Spinal cord (tissue), 10 donors: ENCODE measurements around the gene AFF1. TPM values are rescaled to one million over a fixed set of nuclear protein-coding genes. Genes with fewer than 3 reads are reported as not detected.

Source experiments
- DNase-seq, 6 donors: peaks; one replicate each; pipeline versions ENCODE4 v3.0.0 to v3.0.0-alpha.2; 2013 to 2015; ENCODE audit warnings: low spot score in 6 of 6, low read depth in 4 of 6
- H3K27ac ChIP-seq: one replicate; pipeline ENCODE4 v1.5.1; 2013; ENCODE audit warnings: low read depth, low read length, control low read depth
- H3K27me3 ChIP-seq: one replicate; pipeline ENCODE4 v1.6.1; 2013; ENCODE audit warnings: low read length; ENCODE audit not compliant: control insufficient read depth, insufficient read depth
- H3K36me3 ChIP-seq: one replicate; pipeline ENCODE4 v1.6.1; 2013; ENCODE audit warnings: low read length; ENCODE audit not compliant: control insufficient read depth, insufficient read depth
- H3K4me1 ChIP-seq: one replicate; pipeline ENCODE4 v1.6.1; 2013; ENCODE audit warnings: low read length; ENCODE audit not compliant: control insufficient read depth, insufficient read depth
- H3K4me3 ChIP-seq: one replicate; pipeline ENCODE4 v1.5.1; 2013; ENCODE audit warnings: low read depth, low read length, control low read depth
- H3K9me3 ChIP-seq: one replicate; pipeline ENCODE4 v1.6.1; 2013; ENCODE audit warnings: low read length; ENCODE audit not compliant: control insufficient read depth, insufficient read depth
- WGBS: methylation state at CpG from one replicate; pipeline ENCODE4 v1.1.5; 2013; ENCODE audit warnings: missing lambda C conversion rate; ENCODE audit not compliant: insufficient coverage; 5-methylcytosine and 5-hydroxymethylcytosine counted together
- polyA plus RNA-seq, 2 donors: library from polyadenylated mRNA; unstranded; fragments of 120-200 nt; gene quantifications; one replicate each; pipeline ENCODE4 v1.2.1, GENCODE V29; 2013; ENCODE audit not compliant: insufficient read length in 2 of 2
- total RNA-seq, 2 donors: library from RNA; depleted of rRNA in 1 of 2; stranded (reverse); fragments of 120-200 nt in 1 of 2; fragments of >200 nt in 1 of 2; gene quantifications; one replicate each; pipeline versions ENCODE4 v1.2.3 to v1.2.4, GENCODE V29; 2013 to 2014
- donor health status: healthy.

Gene AFF1
- total and polyA plus RNA-seq, 4 donors: 14.2 to 24.6 (median 18.4) TPM

DNA sequence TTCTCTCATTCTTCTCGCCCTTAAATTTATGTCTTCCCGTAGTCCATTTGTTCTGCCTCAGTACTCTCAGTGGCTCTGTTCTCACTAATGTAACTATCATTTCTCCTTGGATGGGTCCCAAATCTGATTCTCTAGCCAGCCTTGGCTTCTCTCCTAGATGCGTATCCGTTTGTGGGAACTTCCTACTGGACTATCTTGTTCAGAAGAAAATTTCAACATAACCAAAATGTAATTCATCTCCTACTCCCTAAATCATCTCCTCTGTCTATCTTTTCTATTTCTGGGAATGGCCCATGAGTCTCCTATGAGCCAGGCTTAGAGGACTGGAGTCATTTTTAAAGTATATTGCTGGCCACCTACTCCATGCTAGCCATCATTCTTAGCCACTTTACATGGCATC, 38.2 kb upstream of the AFF1 start:
- Histone ChIP-seq H3K36me3 (no peaks in the 10 kb centered on the region), H3K27me3 (no peaks in the 10 kb centered on the region), H3K4me1 (peaks cover 11% of the 10 kb centered on the region), H3K27ac (no peak overlapping the region), H3K4me3 (no peak overlapping the region), H3K9me3 (no peaks in the 10 kb centered on the region)
- WGBS: 78% methylated on average over 4 of the region's 4 CpGs
- DNase-seq: no peak

DNA sequence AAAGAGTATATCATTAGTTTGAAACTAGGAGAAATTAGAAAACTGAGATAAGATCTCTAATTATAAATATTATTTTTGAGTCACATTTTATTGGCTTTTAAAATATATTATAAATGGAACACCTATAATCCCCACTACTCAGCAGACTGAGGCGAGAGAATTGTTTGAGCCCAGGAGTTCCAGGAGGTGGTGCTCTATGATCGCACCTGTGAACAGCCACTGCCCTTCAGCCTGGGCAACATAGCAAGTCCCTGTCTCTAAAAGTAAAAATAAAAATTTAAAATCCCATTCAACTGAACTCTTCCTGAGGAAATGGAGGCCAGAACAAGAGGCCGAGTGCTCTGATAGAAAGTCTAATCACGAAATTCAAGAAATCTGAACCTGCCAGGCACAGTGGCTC, 36.2 kb upstream of the AFF1 start:
- Histone ChIP-seq H3K36me3 (no peaks in the 10 kb centered on the region), H3K4me1 (no peaks in the 10 kb centered on the region), H3K27ac (no peak overlapping the region), H3K4me3 (no peak overlapping the region), H3K9me3 (no peaks in the 10 kb centered on the region), H3K27me3 (no peaks in the 10 kb centered on the region)
- WGBS: 97% methylated on average over 2 of the region's 4 CpGs
- DNase-seq: peak in 1 of 6 donors; percentile 76

DNA sequence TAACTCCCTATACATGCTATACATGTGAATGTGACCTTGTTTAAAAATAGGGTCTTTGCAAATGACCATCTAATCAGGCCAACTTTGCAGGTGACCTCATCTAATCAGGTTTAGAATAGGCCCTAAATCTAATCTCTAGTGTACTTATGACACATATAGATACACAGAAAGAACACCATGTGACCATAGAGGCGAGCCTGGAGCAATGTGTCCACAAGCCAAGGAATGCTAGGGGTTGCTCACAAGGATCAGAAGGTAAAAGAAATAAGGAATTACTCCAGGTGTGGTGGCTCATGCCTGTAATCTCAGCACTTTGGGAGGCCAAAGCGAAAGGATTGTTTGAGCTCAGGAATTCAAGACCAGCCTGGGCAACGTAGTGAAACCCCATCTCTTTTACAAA, 32.9 kb upstream of the AFF1 start:
- peaks cover 7% of the 10 kb centered on the region for H3K4me1 ChIP-seq
- H3K4me3 ChIP-seq: no peak overlapping the region
- no peak for DNase-seq
- WGBS: 92% methylated on average over 2 of the region's 3 CpGs
- H3K27me3 ChIP-seq: peaks cover 2% of the 10 kb centered on the region
- no peaks in the 10 kb centered on the region for H3K36me3 ChIP-seq
- no peak overlapping the region for H3K27ac ChIP-seq
- H3K9me3 ChIP-seq: no peaks in the 10 kb centered on the region

- peak in 1 of 6 donors; percentile 28 for DNase-seq
- Histone ChIP-seq H3K4me3 (no peak overlapping the region), H3K27me3 (peaks cover 2% of the 10 kb centered on the region), H3K9me3 (no peaks in the 10 kb centered on the region), H3K36me3 (no peaks in the 10 kb centered on the region), H3K27ac (peak overlapping the region; percentile 33), H3K4me1 (peaks cover 7% of the 10 kb centered on the region)
- no CpG with 5 or more reads among the region's 2 CpGs for WGBS
These were observed 26.6 kb upstream of the AFF1 start for GRCh38 chr4:86908251-86908657.

DNA sequence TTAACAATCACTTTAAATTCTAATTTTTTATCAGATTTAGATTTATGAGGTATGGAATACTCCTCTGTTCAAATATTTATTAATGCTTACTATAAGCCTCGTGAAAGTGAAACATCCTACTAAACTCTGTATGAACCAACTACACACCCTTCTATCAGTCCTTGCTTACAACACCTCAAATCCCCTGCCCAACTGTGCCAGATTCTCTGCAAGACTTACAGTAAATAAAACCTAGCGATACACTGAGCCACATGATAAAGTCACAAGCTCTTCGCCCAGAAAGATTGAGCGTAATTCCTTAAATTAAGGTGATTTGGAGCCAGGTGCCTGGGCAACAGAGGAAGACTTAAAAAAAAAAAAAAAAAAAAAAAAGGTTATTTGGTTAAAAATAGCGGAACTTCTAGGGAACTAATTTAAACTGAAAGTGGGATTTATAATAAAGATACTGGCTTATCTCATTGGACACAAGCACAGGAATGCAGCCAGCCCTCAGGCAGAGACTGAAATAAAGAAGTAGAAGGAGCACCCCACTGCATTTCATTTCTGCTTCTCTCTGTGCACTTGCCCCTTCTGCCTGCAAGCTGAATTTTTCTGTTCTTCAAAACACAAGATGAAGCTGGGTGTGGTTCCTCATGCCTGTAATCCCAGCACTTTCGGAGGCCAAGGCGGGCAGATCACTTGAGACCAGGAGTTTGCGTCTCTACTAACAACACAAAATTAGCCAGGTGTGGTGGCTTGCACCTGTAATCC, 25.1 kb upstream of the AFF1 start:
- no peak for DNase-seq
- 97% methylated on average over 4 of the region's 8 CpGs for WGBS
- H3K36me3 ChIP-seq: no peaks in the 10 kb centered on the region
- H3K4me3 ChIP-seq: no peak overlapping the region
- H3K9me3 ChIP-seq: no peaks in the 10 kb centered on the region
- H3K27ac ChIP-seq: no peak overlapping the region
- no peaks in the 10 kb centered on the region for H3K27me3 ChIP-seq
- H3K4me1 ChIP-seq: no peaks in the 10 kb centered on the region

DNA sequence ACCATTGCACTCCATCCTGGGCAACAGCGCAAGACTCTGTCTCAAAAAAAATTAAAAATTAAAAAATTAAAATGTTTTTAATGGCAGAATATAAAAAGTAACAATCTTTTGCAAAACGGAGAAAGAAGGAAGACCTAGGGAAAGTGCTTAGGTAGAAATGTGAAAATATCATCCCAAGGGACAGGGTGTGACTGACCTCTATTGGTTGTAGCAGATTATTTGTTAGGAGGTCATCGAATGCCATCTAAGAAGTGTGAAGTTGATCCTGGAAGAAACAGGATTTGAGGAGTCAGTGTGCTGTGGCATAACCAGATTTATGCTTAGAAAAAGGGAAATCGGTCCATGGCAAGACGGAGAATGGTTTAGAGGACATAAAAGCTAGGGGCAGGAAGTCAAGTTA, 24.4 kb upstream of the AFF1 start:
- Histone ChIP-seq H3K27ac (no peak overlapping the region), H3K36me3 (no peaks in the 10 kb centered on the region), H3K9me3 (no peaks in the 10 kb centered on the region), H3K4me1 (no peaks in the 10 kb centered on the region), H3K4me3 (no peak overlapping the region), H3K27me3 (no peaks in the 10 kb centered on the region)
- no peak for DNase-seq
- 92% methylated on average over 4 of the region's 5 CpGs for WGBS

- H3K9me3 ChIP-seq: no peaks in the 10 kb centered on the region
- H3K4me1 ChIP-seq: no peaks in the 10 kb centered on the region
- WGBS: 80% methylated on average over 2 of the region's 7 CpGs
- no peak overlapping the region for H3K27ac ChIP-seq
- DNase-seq: no peak
- no peaks in the 10 kb centered on the region for H3K27me3 ChIP-seq
- H3K36me3 ChIP-seq: no peaks in the 10 kb centered on the region
- H3K4me3 ChIP-seq: no peak overlapping the region
These were observed 23.8 kb upstream of the AFF1 start for GRCh38 chr4:86910820-86911684.

GRCh38 chr4:86916392-86916791, 18.4 kb upstream of the AFF1 start:
- Histone ChIP-seq H3K4me1 (no peaks in the 10 kb centered on the region), H3K27ac (no peak overlapping the region), H3K4me3 (no peak overlapping the region), H3K9me3 (no peaks in the 10 kb centered on the region), H3K27me3 (no peaks in the 10 kb centered on the region), H3K36me3 (no peaks in the 10 kb centered on the region)
- no peak for DNase-seq
- WGBS: no CpG with 5 or more reads among the region's 1 CpG

DNA sequence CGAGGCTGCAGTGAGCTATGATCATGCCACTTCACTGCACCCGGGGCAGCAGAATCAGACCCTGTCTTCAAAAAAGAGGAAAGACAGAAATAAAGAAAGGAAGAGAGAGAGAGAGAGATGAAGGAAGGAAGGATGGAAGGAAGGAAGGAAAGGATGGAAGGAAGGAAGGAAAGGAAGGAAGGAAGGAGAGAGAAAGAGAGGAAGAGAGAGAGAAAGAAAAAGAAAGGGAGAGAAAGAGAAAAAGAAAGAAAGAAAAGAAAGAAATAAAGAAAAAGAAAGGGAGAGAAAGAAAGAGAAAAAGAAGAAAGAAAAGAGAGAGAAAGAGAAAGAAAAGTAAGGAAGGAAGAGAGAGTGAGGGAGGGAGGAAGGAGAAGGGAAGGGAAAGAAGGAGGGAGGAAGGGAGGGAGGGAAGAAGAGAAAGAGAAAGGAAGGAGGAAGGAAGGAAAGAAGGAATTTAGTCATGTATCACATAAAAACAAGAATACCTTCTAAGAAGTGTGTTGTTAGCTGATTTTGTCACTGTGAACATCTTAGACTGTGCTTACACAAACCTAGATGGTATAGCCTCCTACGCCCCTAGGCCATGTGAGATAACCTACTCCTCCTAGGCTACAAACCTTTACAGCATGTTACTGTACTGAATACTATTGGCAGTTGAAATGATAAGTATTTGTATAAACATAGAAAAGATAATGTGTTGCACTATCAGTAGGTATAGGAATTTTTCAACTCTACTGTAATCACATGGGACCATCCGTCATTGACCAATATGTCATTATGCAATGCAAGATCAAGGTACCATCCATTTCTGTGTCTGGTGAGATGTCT, 17.4 kb upstream of the AFF1 start:
- Histone ChIP-seq H3K4me1 (no peaks in the 10 kb centered on the region), H3K27ac (no peak overlapping the region), H3K36me3 (no peaks in the 10 kb centered on the region), H3K27me3 (no peaks in the 10 kb centered on the region), H3K4me3 (no peak overlapping the region), H3K9me3 (no peaks in the 10 kb centered on the region)
- no peak for DNase-seq
- WGBS: 95% methylated on average over 2 of the region's 4 CpGs
